ENCODE measurements around the gene RINT1. TPM values are rescaled to one million over a fixed set of nuclear protein-coding genes. Genes with fewer than 3 reads are reported as not detected.

The RINT1 gene
- total and polyA plus RNA-seq, 2 of the 13 experiments (the other 11 are each of a cell fraction or from before 2014, with no cell fraction given), result 14.7 to 19.3 TPM

- TF ChIP-seq ZNF318 (CRISPR knock-in tag; IDR thresholded peaks at IDR 0.05) (no peak), SNAPC5 (CRISPR knock-in tag; IDR thresholded peaks at IDR 0.05; ENCODE audit: borderline replicate concordance) (no peak), HOMEZ (CRISPR knock-in tag; IDR thresholded peaks at IDR 0.05; ENCODE audit: low read depth) (no peak), TBX2 (CRISPR knock-in tag; IDR thresholded peaks at IDR 0.05; ENCODE audit: borderline replicate concordance) (peak; percentile 58; the same call in 1 of the 2 replicates), KAT8 (CRISPR knock-in tag; IDR thresholded peaks at IDR 0.05) (no peak), ARHGAP35 (CRISPR knock-in tag; IDR thresholded peaks at IDR 0.05; ENCODE audit: borderline replicate concordance) (0 out of 2 replicates have a peak, but pooled peaks have one; percentile 26), NPAS2 (CRISPR knock-in tag; IDR thresholded peaks at IDR 0.05; ENCODE audit: borderline replicate concordance) (no peak), ZNF180 (CRISPR knock-in tag; IDR thresholded peaks at IDR 0.05; ENCODE audit: borderline replicate concordance, low read depth) (no peak), ATM (IDR thresholded peaks at IDR 0.05; ENCODE audit: borderline replicate concordance) (no peak), ZNF710 (CRISPR knock-in tag; IDR thresholded peaks at IDR 0.05; ENCODE audit: borderline replicate concordance) (no peak), ZNF605 (CRISPR knock-in tag; IDR thresholded peaks at IDR 0.05) (peak; percentile 80), ZFP82 (CRISPR knock-in tag; IDR thresholded peaks at IDR 0.05; ENCODE audit: borderline replicate concordance) (no peak), SSRP1 (CRISPR knock-in tag; IDR thresholded peaks at IDR 0.05) (no peak), REL (CRISPR knock-in tag; conservative IDR thresholded peaks at IDR 0.05) (peak; percentile 92), MAFF (IDR thresholded peaks at IDR 0.05; ENCODE audit: low read depth, low read length) (no peak), PTBP1 (IDR thresholded peaks at IDR 0.05; ENCODE audit: low read depth, low read length, poor library complexity, severe bottlenecking) (peak; percentile 68), SCMH1 (CRISPR knock-in tag; IDR thresholded peaks at IDR 0.05; ENCODE audit: borderline replicate concordance) (no peak), ZNF619 (CRISPR knock-in tag; IDR thresholded peaks at IDR 0.05) (no peak)
Measured at GRCh38 chr7:105521027-105521716, 10.8 kb upstream of the RINT1 start (continued).
